Gastroesophageal sphincter (tissue), 3 donors: Measurements from ENCODE around the gene LMAN2.

Source experiments
- CTCF ChIP-seq, 4 experiments: fragments of 200-600 bp in 2 of 4; fragments of 450-650 bp in 2 of 4; sonication (generic) in 1 of 4; IDR thresholded peaks; one replicate each; pipeline ENCODE4 v1.5.1; 2017 to 2019; ENCODE audit warnings: antibody characterized with exemption in 4 of 4, mild to moderate bottlenecking in 2 of 4, moderate library complexity in 2 of 4
- EP300 ChIP-seq: sonication (generic); formaldehyde crosslinking; IDR thresholded peaks from one replicate; pipeline ENCODE4 v1.6.1; 2017; ENCODE audit warnings: antibody characterized with exemption, mild to moderate bottlenecking
- POLR2A ChIP-seq, 2 donors: fragments of 450-650 bp; IDR thresholded peaks; one replicate each; pipeline ENCODE4 v1.6.1; 2017; ENCODE audit warnings: antibody characterized with exemption in 2 of 2, mild to moderate bottlenecking in 2 of 2, moderate library complexity in 1 of 2
- POLR2AphosphoS5 ChIP-seq: sonication (generic); formaldehyde crosslinking; IDR thresholded peaks from one replicate; pipeline ENCODE4 v1.6.1; 2017; ENCODE audit warnings: antibody characterized with exemption

DNA sequence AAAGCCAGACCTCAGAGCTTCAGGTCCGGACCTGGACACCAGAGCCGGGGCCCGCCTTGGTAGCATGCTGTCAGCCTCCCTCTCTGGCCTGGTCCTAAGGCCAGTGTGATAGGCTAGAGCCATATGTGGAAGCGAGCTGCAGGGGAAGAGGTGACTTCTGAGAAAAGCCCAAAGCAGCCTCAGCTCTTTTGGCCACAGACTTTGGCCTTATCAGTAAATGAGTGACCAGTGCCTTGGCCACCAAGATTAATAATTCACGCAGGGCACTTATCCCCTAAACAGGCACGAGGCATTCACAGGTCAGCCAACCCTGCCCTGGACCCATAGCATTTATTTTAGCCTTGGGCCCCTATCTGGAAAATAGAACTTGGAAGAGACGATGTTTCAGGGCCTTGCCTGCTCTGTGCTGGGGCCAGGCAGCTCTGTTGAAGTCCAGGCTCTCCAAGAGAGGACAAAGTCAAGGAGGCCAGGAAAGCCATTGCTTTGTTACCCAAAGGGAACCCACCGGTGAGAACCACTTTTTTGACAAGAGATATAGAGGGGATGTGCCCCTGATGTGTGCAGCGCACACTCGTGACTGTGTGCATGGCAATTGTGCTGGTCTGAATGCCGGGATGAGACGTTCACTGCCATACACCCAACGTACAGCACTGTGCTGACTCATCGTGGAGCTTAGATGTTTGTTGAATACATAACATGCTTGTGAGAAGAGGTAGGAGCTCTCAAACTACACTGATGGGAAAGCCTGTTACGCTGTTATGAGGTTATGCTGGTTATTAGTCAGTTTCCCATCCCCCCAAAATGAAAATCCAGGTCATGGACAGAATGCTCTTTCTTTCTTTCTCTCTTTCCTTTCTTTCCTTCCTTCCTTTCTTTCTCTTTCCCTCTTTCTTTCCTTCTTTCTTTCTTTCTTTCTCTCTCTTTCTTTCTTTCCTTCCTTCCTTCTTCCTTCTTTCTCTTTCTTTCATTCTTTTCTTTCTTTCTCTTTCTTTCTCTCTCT, 27.7 kb upstream of the LMAN2 start:
- TF ChIP-seq EP300 (no peak), POLR2AphosphoS5 (no peak), CTCF (IDR thresholded peaks at IDR 0.05) (no peak), POLR2A (IDR thresholded peaks at IDR 0.05) (no peak)
